GM12873 (cell line): ENCODE results near the gene CLSTN2.

Experiments used
- TF ChIP-seq, protein P1 (sequence below): IDR thresholded peaks from 2 replicates; pipeline ENCODE4 v1.5.1; 2012; ENCODE audit warnings: low read depth, mild to moderate bottlenecking, moderate library complexity, low read length, control low read depth; ENCODE audit not compliant: insufficient read depth; ENCODE audit errors: missing control alignments

CLSTN2 gene

DNA sequence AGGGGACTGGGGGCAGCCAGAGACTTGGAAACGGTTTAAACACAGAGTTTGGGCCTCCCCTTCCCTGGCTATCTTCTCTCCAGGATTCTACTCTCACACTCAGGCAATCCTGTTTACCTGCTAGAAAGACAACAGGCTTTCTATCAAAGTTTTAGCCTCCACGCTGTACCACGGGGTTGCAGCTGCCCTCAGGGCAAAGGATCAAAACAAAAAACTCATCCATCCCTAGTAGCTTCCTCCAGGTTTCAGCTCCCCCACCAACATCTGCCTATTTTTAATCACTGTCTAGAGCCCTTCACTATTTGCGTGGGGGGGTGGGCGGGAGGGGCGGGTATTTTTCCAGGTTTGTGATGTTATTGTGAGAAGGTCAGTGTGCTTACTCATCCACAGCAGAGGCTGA is 456.1 kb downstream of the CLSTN2 start:
- TF ChIP-seq, protein P1, sequence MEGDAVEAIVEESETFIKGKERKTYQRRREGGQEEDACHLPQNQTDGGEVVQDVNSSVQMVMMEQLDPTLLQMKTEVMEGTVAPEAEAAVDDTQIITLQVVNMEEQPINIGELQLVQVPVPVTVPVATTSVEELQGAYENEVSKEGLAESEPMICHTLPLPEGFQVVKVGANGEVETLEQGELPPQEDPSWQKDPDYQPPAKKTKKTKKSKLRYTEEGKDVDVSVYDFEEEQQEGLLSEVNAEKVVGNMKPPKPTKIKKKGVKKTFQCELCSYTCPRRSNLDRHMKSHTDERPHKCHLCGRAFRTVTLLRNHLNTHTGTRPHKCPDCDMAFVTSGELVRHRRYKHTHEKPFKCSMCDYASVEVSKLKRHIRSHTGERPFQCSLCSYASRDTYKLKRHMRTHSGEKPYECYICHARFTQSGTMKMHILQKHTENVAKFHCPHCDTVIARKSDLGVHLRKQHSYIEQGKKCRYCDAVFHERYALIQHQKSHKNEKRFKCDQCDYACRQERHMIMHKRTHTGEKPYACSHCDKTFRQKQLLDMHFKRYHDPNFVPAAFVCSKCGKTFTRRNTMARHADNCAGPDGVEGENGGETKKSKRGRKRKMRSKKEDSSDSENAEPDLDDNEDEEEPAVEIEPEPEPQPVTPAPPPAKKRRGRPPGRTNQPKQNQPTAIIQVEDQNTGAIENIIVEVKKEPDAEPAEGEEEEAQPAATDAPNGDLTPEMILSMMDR, result no peak

GRCh38 chr3:140394488-140395133 is 459.6 kb downstream of the CLSTN2 start:
- TF ChIP-seq, protein P1, result no peak

DNA sequence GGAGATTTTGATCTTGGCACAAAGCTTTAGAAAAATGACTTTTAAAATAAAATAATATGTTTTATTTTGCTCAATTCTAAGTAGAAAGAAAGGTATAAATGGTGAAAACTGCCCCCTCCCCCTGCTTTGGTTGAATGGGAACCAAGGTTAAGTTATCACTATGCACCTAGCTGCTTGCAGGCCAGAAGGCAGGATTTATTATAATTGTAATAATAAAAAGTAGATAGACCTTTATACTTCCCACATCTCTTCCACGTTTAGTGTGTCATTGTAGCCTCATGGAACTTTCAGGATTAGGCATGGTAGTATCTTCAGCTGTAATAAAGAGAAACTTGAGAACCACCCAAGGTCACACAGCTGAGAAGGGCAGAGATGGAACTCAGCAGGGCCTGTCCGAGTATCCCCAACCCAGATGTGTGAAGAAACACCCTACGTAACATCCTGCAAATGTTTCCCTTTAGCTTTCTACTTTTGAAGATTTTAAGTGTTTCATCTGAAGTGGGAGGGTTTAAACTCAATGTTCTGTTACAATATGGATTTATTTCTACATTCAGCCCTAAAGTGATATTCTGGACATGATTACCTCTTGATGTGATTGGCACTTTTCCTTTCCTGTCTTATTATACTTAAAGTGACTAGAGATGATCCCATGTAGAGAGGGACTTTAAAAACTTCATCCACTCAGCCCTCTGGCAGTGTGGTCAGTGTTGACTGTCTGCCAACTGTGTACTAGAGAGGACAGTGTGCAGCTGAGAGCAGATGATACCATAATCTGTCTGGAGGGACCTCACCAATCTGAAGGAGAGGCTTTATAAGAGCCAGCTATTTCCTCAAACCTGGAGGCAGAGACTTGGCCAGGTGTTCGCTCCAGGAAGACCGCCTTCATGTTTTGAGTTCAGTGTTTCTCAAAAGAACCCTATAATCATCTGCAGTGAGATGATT is 460.4 kb downstream of the CLSTN2 start:
- TF ChIP-seq, protein P1, result no peak

GRCh38 chr3:140396110-140396509 is 461.1 kb downstream of the CLSTN2 start:
- TF ChIP-seq, protein P1, result no peak

DNA sequence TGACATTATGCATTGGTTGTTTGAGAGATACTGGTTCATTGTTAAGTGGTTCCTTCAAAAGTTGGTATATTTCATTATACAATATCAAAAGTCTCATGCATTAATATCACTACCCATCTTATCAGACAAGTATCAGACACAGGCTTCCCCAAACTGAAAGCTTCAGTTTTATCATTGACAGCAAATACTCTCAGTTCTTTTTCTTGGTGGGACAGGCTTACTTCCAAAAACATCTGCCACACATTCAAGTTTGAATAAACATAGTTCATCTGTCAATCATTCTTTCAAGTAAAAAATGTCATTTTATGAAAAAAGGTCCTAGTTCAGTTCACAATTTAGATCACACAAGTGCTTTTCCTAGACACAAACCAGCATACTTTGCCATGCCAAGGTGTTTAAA is 462.9 kb downstream of the CLSTN2 start:
- TF ChIP-seq, protein P1, result no peak

DNA sequence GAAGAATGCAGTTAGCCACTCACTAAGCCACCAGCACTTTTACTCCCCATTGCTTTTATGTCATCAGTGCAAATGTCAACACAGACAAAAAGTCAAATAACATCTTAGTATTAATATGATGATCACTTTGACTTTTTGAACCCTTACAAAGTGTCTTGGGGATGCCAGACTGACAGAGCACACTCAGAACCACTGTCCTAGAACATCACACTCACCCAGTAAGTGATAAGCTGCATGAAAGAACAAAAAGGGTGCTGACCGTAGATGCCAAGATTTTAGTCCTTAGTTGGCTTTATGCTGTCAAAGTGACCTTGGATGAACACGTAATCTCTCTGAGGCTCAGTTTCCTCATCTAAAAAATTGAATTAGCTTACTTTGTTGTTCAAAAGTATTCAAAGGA is 463.4 kb downstream of the CLSTN2 start:
- TF ChIP-seq, protein P1, result no peak

- TF ChIP-seq, protein P1, result no peak
Observed at GRCh38 chr3:140399871-140400270, 464.9 kb downstream of the CLSTN2 start.
